HS-5 (cell line): Measurements from ENCODE around the gene GABARAPL1.
"Not testable (repeated sequence)": the region's sequence is repeated elsewhere in the genome, so short reads cannot be mapped to it uniquely, and the experiment has no call there.

Source experiments
- DNase-seq: peaks from one replicate; pipeline ENCODE4 v3.0.0-alpha.2; 2012; ENCODE audit warnings: low read depth

Gene GABARAPL1

GRCh38 chr12:10212739-10213131 is at the start of gene GABARAPL1:
Gene GABARAPL1, plus strand, starts transcription at chr12:10212877. Its CDS starts 253 bp downstream, at chr12:10213130.
- no peak for DNase-seq

DNA sequence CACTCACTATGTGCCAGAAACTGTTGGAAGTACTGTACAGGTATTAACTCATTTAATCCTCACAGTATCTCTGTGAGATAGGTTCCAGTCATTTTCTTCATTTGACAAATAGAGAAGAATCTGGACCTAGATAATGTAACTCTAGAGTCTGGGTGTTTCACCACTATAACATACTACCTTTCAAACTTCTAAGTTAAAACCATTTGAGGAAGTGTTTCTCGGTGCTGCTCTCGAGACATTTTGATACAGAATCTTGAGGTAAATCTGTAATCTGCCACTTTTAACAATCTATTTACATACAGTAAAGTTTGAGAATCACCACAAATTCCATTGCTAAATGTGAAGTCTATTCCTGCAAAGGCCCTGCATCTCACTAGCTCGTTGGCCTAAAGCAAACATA is 49.6 kb upstream of the GABARAPL1 start:
- DNase-seq, result no peak

DNA sequence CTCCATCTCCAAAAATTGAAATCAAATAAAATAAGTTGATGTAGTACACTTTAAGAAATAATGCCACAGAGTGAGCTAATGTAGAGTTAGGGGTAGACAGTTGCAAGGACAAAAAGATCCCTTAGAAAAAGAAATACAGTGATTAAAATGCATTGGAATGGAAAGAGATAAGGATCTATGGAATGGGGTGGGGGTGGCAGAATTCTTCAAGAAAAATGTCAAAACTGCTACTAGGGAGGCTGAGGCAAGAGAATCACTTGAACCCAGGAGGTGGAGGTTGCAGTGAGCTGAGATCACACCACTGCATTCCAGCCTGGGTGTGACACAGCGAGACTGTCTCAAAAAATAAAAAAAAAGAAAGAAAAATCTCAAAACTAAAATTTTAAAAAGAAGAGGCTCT is 47.3 kb upstream of the GABARAPL1 start:
- no peak for DNase-seq

GRCh38 chr12:10167599-10167998 is 45.1 kb upstream of the GABARAPL1 start:
- no peak for DNase-seq

DNA sequence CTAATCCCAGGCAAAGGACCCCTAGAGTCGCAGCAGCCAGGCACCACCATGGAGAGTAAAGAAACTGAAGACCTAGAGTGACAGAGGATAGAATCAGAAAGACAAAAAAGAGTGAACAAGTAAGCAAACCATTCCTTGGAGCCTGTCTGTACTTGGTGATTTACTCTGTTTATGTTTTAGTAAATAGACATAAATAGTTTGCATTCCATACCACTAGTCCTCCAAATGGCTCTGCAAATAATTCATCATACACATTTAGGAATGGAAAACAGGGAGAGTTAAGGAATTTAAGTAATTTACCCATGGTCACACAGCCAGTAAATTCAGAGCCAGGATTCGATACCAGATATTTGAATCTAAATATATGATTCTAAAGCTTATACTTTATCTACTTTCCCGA is 43.6 kb upstream of the GABARAPL1 start:
- no peak for DNase-seq

DNA sequence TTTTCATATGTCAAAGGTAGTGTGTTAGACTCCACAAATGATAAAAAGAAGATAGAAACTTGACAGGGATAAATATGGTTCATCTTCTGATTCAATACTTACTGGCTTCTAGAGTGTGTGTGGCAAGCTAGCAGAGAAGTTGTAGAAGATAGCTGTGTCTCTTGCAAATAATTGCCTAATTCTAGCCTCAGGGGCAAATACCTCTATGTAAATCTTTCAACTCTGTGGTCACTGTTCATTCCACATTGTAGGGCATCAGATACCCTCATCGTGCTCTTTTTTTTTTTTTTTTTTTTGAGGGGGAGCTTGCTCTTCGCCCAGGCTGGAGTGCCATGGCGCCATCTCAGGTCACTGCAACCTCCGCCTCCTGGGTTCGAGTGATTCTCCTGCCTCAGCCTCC is 42.5 kb upstream of the GABARAPL1 start:
- no peak for DNase-seq

GRCh38 chr12:10171973-10172728 is 40.5 kb upstream of the GABARAPL1 start, which contains the start of gene OLR1:
Gene OLR1, minus strand, starts transcription at chr12:10172132. Its CDS starts 55 bp downstream, at chr12:10172077.
- DNase-seq, result no peak

DNA sequence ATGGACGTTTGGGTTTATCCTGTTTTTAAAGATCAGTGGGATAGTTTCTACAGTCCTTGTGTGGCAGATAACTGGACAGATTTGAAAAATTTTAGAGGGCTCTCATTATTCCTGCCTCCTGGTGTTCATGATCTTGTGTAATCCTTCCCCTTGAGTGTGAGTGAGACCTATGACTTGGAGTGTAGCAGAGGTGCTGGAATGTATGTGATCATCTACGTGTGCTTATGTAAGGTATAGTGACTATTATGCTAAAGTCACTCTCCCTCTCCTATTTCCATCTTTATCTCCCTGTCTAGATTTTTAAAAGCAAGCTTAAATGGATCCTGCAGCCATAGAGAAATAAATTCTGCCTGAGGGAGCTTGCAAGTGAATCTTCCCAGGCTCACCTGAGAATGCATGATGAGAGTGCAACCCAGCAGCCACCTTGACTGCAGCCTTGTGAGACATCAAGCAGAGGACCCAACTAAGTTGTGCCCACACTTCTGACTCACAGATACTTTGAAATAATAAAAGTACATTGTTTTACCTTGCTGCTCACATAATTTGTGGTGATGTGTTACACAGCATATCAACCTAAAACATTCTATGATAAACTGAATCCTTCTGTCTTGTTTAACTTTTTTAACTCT is 37.6 kb upstream of the GABARAPL1 start:
- no peak for DNase-seq

- DNase-seq, result no peak
These were observed 36.6 kb upstream of the GABARAPL1 start for GRCh38 chr12:10175846-10176636.

DNA sequence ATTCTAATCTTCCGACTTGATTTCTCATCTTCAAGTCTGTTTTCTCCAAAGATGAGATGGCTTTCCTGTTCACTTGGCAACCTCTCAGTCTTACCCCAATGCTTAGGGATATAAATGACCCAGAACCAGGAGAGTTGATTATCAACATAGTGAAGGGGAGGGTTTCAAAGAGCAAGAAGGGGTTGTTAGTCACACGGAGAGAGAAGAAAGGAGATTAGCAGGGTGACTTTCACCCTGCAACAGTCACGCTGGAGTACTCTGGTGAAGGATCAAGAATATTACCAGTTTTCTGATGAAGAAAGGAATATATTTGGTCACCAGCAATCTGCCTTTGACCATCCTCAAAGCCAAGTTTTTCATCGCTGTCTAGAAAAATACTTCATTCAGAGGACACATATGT is 33.9 kb upstream of the GABARAPL1 start, which contains the start of gene TMEM52B:
TMEM52B (plus strand) TSS at position 212 of the 400 bp plus-strand sequence. CDS start 543 bp downstream, outside the sequence.
- no peak for DNase-seq

DNA sequence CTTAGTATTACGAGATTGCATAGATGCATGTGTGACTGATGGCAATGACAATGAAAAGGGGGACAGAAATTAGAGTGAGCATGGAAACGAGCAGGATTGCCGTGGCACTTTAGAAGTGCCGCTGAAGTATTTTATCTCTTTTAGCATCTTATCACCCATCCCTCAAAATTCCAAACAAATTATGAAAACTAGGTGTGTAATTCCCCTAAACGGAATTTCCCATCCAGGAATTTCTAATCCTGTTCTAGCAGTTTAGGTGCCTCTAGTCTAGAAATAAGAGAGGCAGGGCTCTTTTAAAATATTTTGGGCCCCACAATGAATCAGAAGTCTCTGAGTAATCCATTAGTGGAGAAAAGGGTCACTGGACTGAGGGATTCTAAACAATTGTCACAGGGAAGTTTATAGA is 32.9 kb upstream of the GABARAPL1 start:
- no peak for DNase-seq

DNA sequence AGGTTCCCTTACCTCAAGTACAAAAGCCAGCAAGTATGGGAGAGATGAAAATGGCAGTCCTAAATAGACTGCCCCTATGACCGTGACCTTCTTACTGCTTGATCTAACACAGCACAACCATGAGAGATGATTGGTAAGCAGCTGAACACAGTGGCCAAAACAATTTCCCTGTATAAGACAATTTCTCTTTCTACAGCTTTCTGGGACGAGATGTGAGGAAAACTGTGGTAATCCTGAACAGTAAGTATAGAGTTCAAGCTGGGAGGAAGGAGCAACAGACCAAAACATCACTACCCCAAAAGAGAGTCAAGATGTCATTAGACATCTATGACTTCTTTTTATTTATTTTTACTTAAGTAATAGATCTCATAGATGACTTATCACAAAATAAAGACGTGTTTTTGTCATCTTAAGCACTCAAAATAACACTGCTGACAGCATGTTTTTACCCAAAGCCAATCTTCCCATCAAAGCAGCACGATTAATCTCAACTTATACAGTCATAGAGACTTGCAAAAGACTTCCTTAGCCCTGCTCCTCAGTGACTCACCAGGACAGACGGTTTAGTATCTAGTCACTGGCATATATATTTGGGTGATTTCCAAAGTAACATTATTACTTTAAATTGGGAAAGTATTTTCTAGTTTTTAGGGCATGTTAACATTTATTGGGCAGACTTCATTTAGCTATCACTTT is 30.2 kb upstream of the GABARAPL1 start:
- DNase-seq, result peak; percentile 72

- peak; percentile 49 for DNase-seq
These were observed 28.3 kb upstream of the GABARAPL1 start for GRCh38 chr12:10184261-10184843.

DNA sequence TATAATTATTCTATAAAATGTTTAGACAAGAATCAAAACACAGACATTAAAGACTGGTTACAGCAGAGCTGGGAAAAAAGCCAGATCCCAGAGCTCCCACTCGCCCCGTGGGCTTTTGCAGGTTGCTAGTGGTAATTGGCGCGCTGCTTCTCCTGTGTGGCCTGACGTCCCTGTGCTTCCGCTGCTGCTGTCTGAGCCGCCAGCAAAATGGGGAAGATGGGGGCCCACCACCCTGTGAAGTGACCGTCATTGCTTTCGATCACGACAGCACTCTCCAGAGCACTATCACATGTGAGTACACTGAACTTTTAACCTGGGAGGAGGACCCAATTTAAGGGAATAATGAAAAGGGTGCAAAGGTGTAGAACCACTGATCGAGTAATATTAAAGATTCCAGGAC is 26.4 kb upstream of the GABARAPL1 start:
- DNase-seq, result no peak

- not testable (repeated sequence) for DNase-seq
These were observed 25.7 kb upstream of the GABARAPL1 start for GRCh38 chr12:10186958-10187357.

- DNase-seq, result no peak
These were observed 23.0 kb upstream of the GABARAPL1 start for GRCh38 chr12:10189653-10190052.

GRCh38 chr12:10190558-10191388 is 21.9 kb upstream of the GABARAPL1 start:
- DNase-seq, result no peak

DNA sequence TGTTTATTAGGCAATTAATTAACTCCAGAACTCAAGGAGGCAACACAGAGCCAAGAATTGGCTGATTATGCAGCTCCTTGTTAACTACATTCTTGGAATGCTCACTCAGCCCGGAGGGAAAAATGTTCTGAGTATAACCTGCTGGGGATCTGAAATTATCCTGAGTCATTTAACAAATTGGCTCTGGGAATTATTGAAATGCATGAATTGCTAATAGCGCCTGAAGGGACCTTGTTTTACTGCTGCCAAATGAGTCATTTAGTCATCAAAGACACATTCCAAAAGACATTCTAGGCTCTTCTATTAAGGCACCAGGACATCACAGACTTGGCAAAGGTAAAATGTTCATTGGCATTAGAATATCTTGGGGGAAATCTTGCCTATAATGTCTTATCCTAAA is 20.8 kb upstream of the GABARAPL1 start:
- DNase-seq, result peak; percentile 60

DNA sequence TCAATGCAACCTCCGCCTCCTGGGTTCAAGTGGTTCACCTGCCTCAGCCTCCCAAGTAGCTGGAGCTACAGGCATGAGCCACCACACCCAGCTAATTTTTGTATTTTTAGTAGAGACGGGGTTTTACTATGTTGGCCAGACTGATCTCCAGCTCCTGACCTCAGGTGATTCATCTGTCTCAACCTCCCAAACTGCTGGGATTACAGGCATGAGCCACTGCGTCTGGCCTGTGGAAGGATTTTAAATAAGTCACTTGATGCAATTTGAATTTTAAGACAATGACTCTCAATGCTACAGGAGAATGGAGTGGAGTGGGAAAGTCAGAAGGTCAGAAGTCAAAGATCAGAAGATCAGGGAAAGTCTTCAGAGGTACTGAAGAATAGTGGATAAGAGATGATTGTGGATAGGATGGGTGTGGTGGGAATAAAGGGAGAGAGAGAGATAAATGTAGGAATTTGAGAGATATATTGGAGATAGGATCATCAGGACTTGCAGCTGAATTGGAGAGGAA is 18.5 kb upstream of the GABARAPL1 start:
- DNase-seq, result no peak

GRCh38 chr12:10196210-10196609 is 16.5 kb upstream of the GABARAPL1 start:
- no peak for DNase-seq
